CD1c-positive myeloid dendritic cell (primary cell): ENCODE data around the gene ADRB2.
"Not testable (repeated sequence)": the region's sequence is repeated elsewhere in the genome, so short reads cannot be mapped to it uniquely, and the experiment has no call there.

Experiments used
- DNase-seq: peaks from one replicate; pipeline ENCODE4 v3.0.0-alpha.2; 2016; ENCODE audit errors: extremely low spot score

ADRB2 gene

GRCh38 chr5:148826053-148826738, at the start of gene ADRB2:
TSS of gene ADRB2 (plus strand) at chr5:148826611. CDS start at chr5:148826832, 221 bp downstream.
- peak; percentile 97 for DNase-seq

- DNase-seq: peak; percentile 52
These were observed 49.6 kb upstream of the ADRB2 start for GRCh38 chr5:148776780-148777179.

- no peak for DNase-seq
These were observed 47.5 kb upstream of the ADRB2 start for GRCh38 chr5:148778882-148779281.

GRCh38 chr5:148780711-148781110, 45.7 kb upstream of the ADRB2 start:
- DNase-seq: no peak

GRCh38 chr5:148781766-148782165, 44.6 kb upstream of the ADRB2 start:
- no peak for DNase-seq

- no peak for DNase-seq
These were observed 41.2 kb upstream of the ADRB2 start for GRCh38 chr5:148785223-148785622.

- no peak for DNase-seq
These were observed 40.0 kb upstream of the ADRB2 start for GRCh38 chr5:148786456-148786855.

- DNase-seq: no peak
These were observed 37.8 kb upstream of the ADRB2 start for GRCh38 chr5:148788636-148789035.

GRCh38 chr5:148790545-148791333, 35.7 kb upstream of the ADRB2 start:
- peak; percentile 35 for DNase-seq

GRCh38 chr5:148791334-148791667, 35.1 kb upstream of the ADRB2 start:
- DNase-seq: peak; percentile 70

- DNase-seq: no peak
These were observed 34.7 kb upstream of the ADRB2 start for GRCh38 chr5:148791696-148792095.

- peak; percentile 62 for DNase-seq
These were observed 33.7 kb upstream of the ADRB2 start for GRCh38 chr5:148792744-148793143.

- no peak for DNase-seq
These were observed 33.1 kb upstream of the ADRB2 start for GRCh38 chr5:148793261-148793660.

GRCh38 chr5:148794275-148794674, 32.1 kb upstream of the ADRB2 start:
- no peak for DNase-seq

- peak; percentile 42 for DNase-seq
These were observed 31.5 kb upstream of the ADRB2 start for GRCh38 chr5:148794729-148795561.

GRCh38 chr5:148796936-148797335, 29.5 kb upstream of the ADRB2 start:
- DNase-seq: no peak

GRCh38 chr5:148798786-148799185, 27.6 kb upstream of the ADRB2 start:
- DNase-seq: no peak

GRCh38 chr5:148799737-148800527, 26.5 kb upstream of the ADRB2 start:
- no peak for DNase-seq

- DNase-seq: no peak
These were observed 24.6 kb upstream of the ADRB2 start for GRCh38 chr5:148801682-148802276.

- DNase-seq: not testable (repeated sequence)
These were observed 23.0 kb upstream of the ADRB2 start for GRCh38 chr5:148803451-148803850.

GRCh38 chr5:148804393-148804792, 22.0 kb upstream of the ADRB2 start:
- DNase-seq: no peak
